HG02588 (cell line): Measurements from ENCODE around the gene IQSEC2.

Source experiments
- ATAC-seq: cut with Tn5 transposase; IDR thresholded peaks from one replicate; pipeline ENCODE4 v1.9.1; 2021; ENCODE audit warnings: mild to moderate bottlenecking, moderate library complexity; ENCODE audit not compliant: unreplicated experiment

Gene IQSEC2

GRCh38 chrX:53281321-53281822, at the start of gene IQSEC2:
TSS of gene IQSEC2 (minus strand) at chrX:53281584.
- no peak for ATAC-seq

GRCh38 chrX:53330331-53330730, 48.9 kb upstream of the IQSEC2 start:
- ATAC-seq, result no peak

GRCh38 chrX:53324803-53325202, 43.4 kb upstream of the IQSEC2 start:
- ATAC-seq, result no peak

GRCh38 chrX:53324085-53324484, 42.7 kb upstream of the IQSEC2 start:
- ATAC-seq, result no peak

- ATAC-seq, result no peak
Observed at GRCh38 chrX:53323196-53323595, 41.8 kb upstream of the IQSEC2 start.

- no peak for ATAC-seq
Observed at GRCh38 chrX:53321943-53322497, 40.6 kb upstream of the IQSEC2 start.

GRCh38 chrX:53321230-53321942, 40.0 kb upstream of the IQSEC2 start:
- ATAC-seq, result no peak

GRCh38 chrX:53320543-53321229, 39.3 kb upstream of the IQSEC2 start:
- no peak for ATAC-seq

GRCh38 chrX:53319614-53320542, 38.5 kb upstream of the IQSEC2 start:
- ATAC-seq, result no peak

GRCh38 chrX:53318766-53319353, 37.5 kb upstream of the IQSEC2 start:
- no peak for ATAC-seq

- ATAC-seq, result no peak
Observed at GRCh38 chrX:53317365-53318069, 36.1 kb upstream of the IQSEC2 start.

- no peak for ATAC-seq
Observed at GRCh38 chrX:53316860-53317237, 35.5 kb upstream of the IQSEC2 start.

GRCh38 chrX:53316111-53316859, 34.9 kb upstream of the IQSEC2 start:
- ATAC-seq, result no peak

GRCh38 chrX:53313728-53314105, 32.3 kb upstream of the IQSEC2 start:
- no peak for ATAC-seq

GRCh38 chrX:53312946-53313727, 31.8 kb upstream of the IQSEC2 start:
- ATAC-seq, result no peak

GRCh38 chrX:53309837-53310236, 28.5 kb upstream of the IQSEC2 start:
- ATAC-seq, result no peak

GRCh38 chrX:53308836-53309235, 27.5 kb upstream of the IQSEC2 start:
- no peak for ATAC-seq
